HCT116 (cell line): ENCODE results near the gene PDE10A. TPM values are rescaled to one million over a fixed set of nuclear protein-coding genes. Genes with fewer than 3 reads are reported as not detected.

Experiments
- ATAC-seq: fragments of 200-7000 bp; cut with Tn5 transposase; 2 replicates; pipeline ENCODE4 v1.9.1; 2020; ENCODE audit warnings: mild to moderate bottlenecking, moderate library complexity
- BruUV-seq: library from RNA; stranded (reverse); fragments of 400-500 nt; replicated peaks from 2 replicates; lab custom pipeline; 2021; lab: Mats Ljungman, UMichigan
- CTCF ChIA-PET: fragments of 300-600 bp; sonication (Branson Sonifier 250); formaldehyde crosslinking; loops from one replicate; lab custom pipeline; 2021; ENCODE audit warnings: antibody characterized with exemption; lab: Charles Lee
- POLR2A ChIA-PET: fragments of 300-600, 350-600 bp; sonication (Branson Sonifier 250); formaldehyde crosslinking; loops from one replicate; lab custom pipeline; 2021; ENCODE audit warnings: antibody characterized with exemption; lab: Charles Lee
- RAD21 ChIA-PET, 2 experiments: fragments of 300-600 bp; sonication (Branson Sonifier 250); formaldehyde crosslinking; loops; one replicate each; lab custom pipeline; 2023; ENCODE audit warnings: low total read pairs in 2 of 2; ENCODE audit not compliant: uncharacterized antibody in 2 of 2, unreplicated experiment in 2 of 2, low non-redundant PET in 1 of 2; lab: Charles Lee
- DNase-seq: peaks from one replicate; pipeline ENCODE4 v3.0.0-alpha.2; 2010; ENCODE audit warnings: low read depth, low spot score
- H2AFZ ChIP-seq: fragments of 200-600 bp; shearing (Covaris generic), sonication (generic); 2 replicates; pipeline ENCODE4 v1.6.1; 2017; ENCODE audit warnings: low read depth, mixed run types, mixed read lengths, antibody characterized with exemption, low read length; ENCODE audit not compliant: poor library complexity, severe bottlenecking
- H3K27ac ChIP-seq: 2 replicates; pipeline ENCODE4 v1.5.1; 2012; ENCODE audit warnings: low read depth, low read length
- H3K27me3 ChIP-seq: fragments of 200-600 bp; sonication (generic); 2 replicates; pipeline ENCODE4 v1.6.1; 2016; ENCODE audit warnings: mixed run types, low read length, mixed read lengths; ENCODE audit not compliant: insufficient read depth
- H3K36me3 ChIP-seq, 2 experiments: fragments of 200-500 bp in 1 of 2; fragments of 200-600 bp in 1 of 2; sonication (Bioruptor generic) in 1 of 2; sonication (generic) in 1 of 2; 2 replicates each; pipeline versions ENCODE4 v1.5.1 to v1.6.1; 2014 to 2016; ENCODE audit warnings: low read length in 2 of 2, inconsistent platforms in 1 of 2, mixed read lengths in 1 of 2, mixed run types in 1 of 2; ENCODE audit not compliant: insufficient read depth in 2 of 2, control insufficient read depth in 1 of 2
- H3K4me1 ChIP-seq, 2 experiments: fragments of 200-600 bp in 1 of 2; sonication (generic) in 1 of 2; 2 replicates each; pipeline versions ENCODE4 v1.5.1 to v1.6.1; 2012 to 2017; ENCODE audit warnings: low read length in 2 of 2, inconsistent platforms in 1 of 2, mild to moderate bottlenecking in 1 of 2, mixed read lengths in 1 of 2, mixed run types in 1 of 2, moderate library complexity in 1 of 2; ENCODE audit not compliant: insufficient read depth in 2 of 2, control insufficient read depth in 1 of 2
- H3K4me2 ChIP-seq: fragments of 200-600 bp; sonication (generic); 2 replicates; pipeline ENCODE4 v1.6.1; 2017; ENCODE audit warnings: mixed run types, low read length, mixed read lengths
- H3K4me3 ChIP-seq, 2 experiments: fragments of 200-600 bp in 1 of 2; sonication (generic) in 1 of 2; replicated peaks in 1 of 2; 2 replicates each; pipeline ENCODE4 v1.5.1; 2011 to 2016; ENCODE audit warnings: low read length in 2 of 2, control low read depth in 1 of 2, low read depth in 1 of 2, mild to moderate bottlenecking in 1 of 2, mixed read lengths in 1 of 2, mixed run types in 1 of 2
- H3K79me2 ChIP-seq: fragments of 200-600 bp; sonication (generic); 2 replicates; pipeline ENCODE4 v1.6.1; 2017; ENCODE audit warnings: mild to moderate bottlenecking, mixed run types, low read length, moderate library complexity, mixed read lengths; ENCODE audit not compliant: insufficient read depth
- H3K9ac ChIP-seq: fragments of 200-600 bp; sonication (generic); 2 replicates; pipeline ENCODE4 v1.6.1; 2016; ENCODE audit warnings: low read length, mixed read lengths
- H3K9me2 ChIP-seq: fragments of 200-600 bp; sonication (generic), shearing (Covaris generic); 2 replicates; pipeline ENCODE4 v1.6.1; 2017; ENCODE audit warnings: mixed run types, mild to moderate bottlenecking, moderate library complexity; ENCODE audit not compliant: insufficient read depth
- H3K9me3 ChIP-seq, 2 experiments: fragments of 200-500 bp in 1 of 2; fragments of 200-600 bp in 1 of 2; sonication (Bioruptor generic) in 1 of 2; sonication (generic) in 1 of 2; 2 replicates each; pipeline ENCODE4 v1.6.1; 2014 to 2017; ENCODE audit warnings: low read length in 2 of 2, mixed read lengths in 2 of 2, inconsistent platforms in 1 of 2, low read depth in 1 of 2, mild to moderate bottlenecking in 1 of 2, mixed run types in 1 of 2, moderate library complexity in 1 of 2; ENCODE audit not compliant: control insufficient read depth in 1 of 2, insufficient read depth in 1 of 2
- H4K20me1 ChIP-seq: fragments of 200-600 bp; sonication (generic), shearing (Covaris generic); 2 replicates; pipeline ENCODE4 v1.6.1; 2017; ENCODE audit warnings: mixed run types, mild to moderate bottlenecking, moderate library complexity; ENCODE audit not compliant: insufficient read depth
- CBX3 ChIP-seq: IDR thresholded peaks from 2 replicates; pipeline ENCODE4 v1.6.1; 2012; ENCODE audit warnings: low read depth
- CEBPB ChIP-seq: IDR thresholded peaks from 2 replicates; pipeline ENCODE4 v1.6.1; 2012; ENCODE audit warnings: low read depth
- ELF1 ChIP-seq: IDR thresholded peaks from 2 replicates; pipeline ENCODE4 v1.6.1; 2012; ENCODE audit warnings: low read depth, borderline replicate concordance
- EZH2phosphoT487 ChIP-seq: fragments of 200-600 bp; IDR thresholded peaks from 2 replicates; pipeline ENCODE4 v1.6.1; 2018; ENCODE audit warnings: antibody characterized with exemption, borderline replicate concordance
- JUND ChIP-seq: IDR thresholded peaks from 2 replicates; pipeline ENCODE4 v1.6.1; 2012
- RAD21 ChIP-seq: IDR thresholded peaks from 2 replicates; pipeline ENCODE4 v1.6.1; 2012; ENCODE audit warnings: low read depth, mild to moderate bottlenecking
- SIN3A ChIP-seq: IDR thresholded peaks from 2 replicates; pipeline ENCODE4 v1.6.1; 2012; ENCODE audit warnings: low read depth
- SRF ChIP-seq: IDR thresholded peaks from 2 replicates; pipeline ENCODE4 v1.6.1; 2012; ENCODE audit warnings: low read depth
- YY1 ChIP-seq: IDR thresholded peaks from 2 replicates; pipeline ENCODE4 v1.6.1; 2011; ENCODE audit warnings: low read length, low read depth, moderate library complexity, mild to moderate bottlenecking; ENCODE audit not compliant: insufficient replicate concordance; ENCODE audit errors: extremely low read depth
- ZNF274 ChIP-seq: fragments of 200-500 bp; sonication (Bioruptor generic); IDR thresholded peaks from 2 replicates; pipeline ENCODE4 v1.6.1; 2014; ENCODE audit warnings: mild to moderate bottlenecking, low read depth, low read length, inconsistent platforms
- intact Hi-C: fragments of 100-400 bp; cut with micrococcal nuclease; formaldehyde crosslinking; loops from 2 replicates; pipeline ENCODE4 v1.10.0; 2022
- total RNA-seq: library from RNA; stranded (reverse); gene quantifications from one replicate; pipeline ENCODE4 v1.2.1, GENCODE V29; 2021; ENCODE audit not compliant: unreplicated experiment
- TF ChIP-seq, protein P1 (sequence below): IDR thresholded peaks from 2 replicates; pipeline ENCODE4 v1.6.1; 2012; ENCODE audit warnings: low read depth

Gene PDE10A
- total RNA-seq, 1 experiment from 2014 or later, result 0.37 TPM

DNA sequence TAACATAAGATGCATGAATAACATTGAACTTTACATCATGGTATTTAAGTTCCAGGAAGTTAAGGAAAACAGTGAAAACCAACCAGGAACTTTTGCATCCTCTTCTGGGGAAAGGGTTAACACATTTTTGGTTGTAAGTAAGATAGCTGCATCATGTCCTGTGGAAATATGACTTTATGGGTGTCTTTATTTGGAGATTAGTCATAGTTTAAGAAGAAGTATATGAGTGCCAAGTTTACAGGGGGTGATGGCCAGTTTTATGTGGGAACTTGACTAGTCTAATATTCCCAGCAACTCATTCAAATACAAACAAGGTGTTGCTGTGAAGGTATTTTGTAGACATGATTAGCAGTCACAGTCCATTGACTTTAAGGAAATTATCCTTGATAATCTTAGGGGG, 78.0 kb downstream of the PDE10A start:
- H3K27me3 ChIP-seq, result no peaks in the 10 kb centered on the region
- CTCF ChIA-PET, result no interaction called here
- no peak overlapping the region for H3K4me3 ChIP-seq
- no peaks in the 10 kb centered on the region for H4K20me1 ChIP-seq
- TF ChIP-seq RAD21, result no peak
- TF ChIP-seq EZH2phosphoT487, result no peak
- no peak for TF ChIP-seq ELF1
- TF ChIP-seq CEBPB, result no peak
- TF ChIP-seq, protein P1, sequence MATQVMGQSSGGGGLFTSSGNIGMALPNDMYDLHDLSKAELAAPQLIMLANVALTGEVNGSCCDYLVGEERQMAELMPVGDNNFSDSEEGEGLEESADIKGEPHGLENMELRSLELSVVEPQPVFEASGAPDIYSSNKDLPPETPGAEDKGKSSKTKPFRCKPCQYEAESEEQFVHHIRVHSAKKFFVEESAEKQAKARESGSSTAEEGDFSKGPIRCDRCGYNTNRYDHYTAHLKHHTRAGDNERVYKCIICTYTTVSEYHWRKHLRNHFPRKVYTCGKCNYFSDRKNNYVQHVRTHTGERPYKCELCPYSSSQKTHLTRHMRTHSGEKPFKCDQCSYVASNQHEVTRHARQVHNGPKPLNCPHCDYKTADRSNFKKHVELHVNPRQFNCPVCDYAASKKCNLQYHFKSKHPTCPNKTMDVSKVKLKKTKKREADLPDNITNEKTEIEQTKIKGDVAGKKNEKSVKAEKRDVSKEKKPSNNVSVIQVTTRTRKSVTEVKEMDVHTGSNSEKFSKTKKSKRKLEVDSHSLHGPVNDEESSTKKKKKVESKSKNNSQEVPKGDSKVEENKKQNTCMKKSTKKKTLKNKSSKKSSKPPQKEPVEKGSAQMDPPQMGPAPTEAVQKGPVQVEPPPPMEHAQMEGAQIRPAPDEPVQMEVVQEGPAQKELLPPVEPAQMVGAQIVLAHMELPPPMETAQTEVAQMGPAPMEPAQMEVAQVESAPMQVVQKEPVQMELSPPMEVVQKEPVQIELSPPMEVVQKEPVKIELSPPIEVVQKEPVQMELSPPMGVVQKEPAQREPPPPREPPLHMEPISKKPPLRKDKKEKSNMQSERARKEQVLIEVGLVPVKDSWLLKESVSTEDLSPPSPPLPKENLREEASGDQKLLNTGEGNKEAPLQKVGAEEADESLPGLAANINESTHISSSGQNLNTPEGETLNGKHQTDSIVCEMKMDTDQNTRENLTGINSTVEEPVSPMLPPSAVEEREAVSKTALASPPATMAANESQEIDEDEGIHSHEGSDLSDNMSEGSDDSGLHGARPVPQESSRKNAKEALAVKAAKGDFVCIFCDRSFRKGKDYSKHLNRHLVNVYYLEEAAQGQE, result no peak
- TF ChIP-seq JUND, result no peak
- TF ChIP-seq ZNF274, result no peak
- no peaks in the 10 kb centered on the region for H3K9me2 ChIP-seq
- H3K36me3 ChIP-seq, result no peaks in the 10 kb centered on the region
- ATAC-seq (no peak), DNase-seq (no peak)
- RAD21 ChIA-PET, result no interaction called here
- H3K9ac ChIP-seq, result no peak overlapping the region
- BruUV-seq, result no TSS peak
- no peak overlapping the region for H3K4me2 ChIP-seq
- no peaks in the 10 kb centered on the region for H3K9me3 ChIP-seq
- no peaks in the 10 kb centered on the region for H3K4me1 ChIP-seq
- H2AFZ ChIP-seq, result no peak overlapping the region
- H3K79me2 ChIP-seq, result no peaks in the 10 kb centered on the region
- intact Hi-C loops, result no loop called here
- POLR2A ChIA-PET, result no interaction called here
- H3K27ac ChIP-seq, result no peak overlapping the region

DNA sequence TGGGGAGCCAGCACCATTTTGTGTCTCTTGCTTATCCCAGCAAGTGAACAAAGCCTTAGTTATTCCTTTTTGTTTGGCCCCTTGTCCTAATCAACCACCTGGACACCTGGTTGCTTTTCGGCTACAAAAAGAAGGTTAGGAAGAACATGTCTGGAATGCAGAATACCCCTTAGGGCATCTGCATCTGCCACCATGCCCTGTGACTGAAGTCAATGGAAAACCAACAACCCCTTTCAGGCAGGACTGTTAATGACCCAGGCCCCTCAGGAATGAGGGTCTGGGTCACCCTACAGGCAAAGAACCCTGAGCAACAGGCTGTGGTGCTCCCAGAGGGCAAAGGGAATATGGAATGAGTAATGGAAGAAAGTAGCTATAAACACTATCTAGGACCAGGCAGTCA, 78.5 kb downstream of the PDE10A start:
- intact Hi-C loops, result no loop called here
- Histone ChIP-seq H3K9me3 (no peaks in the 10 kb centered on the region), H3K27ac (no peak overlapping the region), H3K79me2 (no peaks in the 10 kb centered on the region), H2AFZ (no peak overlapping the region), H3K27me3 (no peaks in the 10 kb centered on the region), H3K4me3 (no peak overlapping the region), H4K20me1 (no peaks in the 10 kb centered on the region), H3K36me3 (no peaks in the 10 kb centered on the region), H3K4me1 (no peaks in the 10 kb centered on the region), H3K4me2 (no peak overlapping the region), H3K9me2 (no peaks in the 10 kb centered on the region), H3K9ac (no peak overlapping the region)
- DNase-seq, result no peak
- RAD21 ChIA-PET, result no interaction called here
- no peak for ATAC-seq
- no TSS peak for BruUV-seq
- CTCF ChIA-PET, result no interaction called here
- POLR2A ChIA-PET, result no interaction called here
- TF ChIP-seq YY1 (no peak), EZH2phosphoT487 (no peak), SIN3A (no peak), SRF (no peak), ZNF274 (no peak), JUND (no peak), CBX3 (no peak)
- TF ChIP-seq, protein P1, result no peak
